ENCODE measurements around the gene FARS2.

The FARS2 gene

GRCh38 chr6:5553767-5554166 is 292.5 kb downstream of the FARS2 start:
- no peak for TF ChIP-seq ZNF792 (tag by site-specific recombination; IDR thresholded peaks at IDR 0.05)
- TF ChIP-seq BCL11B (tag by site-specific recombination; IDR thresholded peaks at IDR 0.05; ENCODE audit: low read depth) = no peak
- TF ChIP-seq ZNF184 (tag by site-specific recombination; IDR thresholded peaks at IDR 0.05) = no peak
- no peak for TF ChIP-seq ZNF785 (tag by site-specific recombination; IDR thresholded peaks at IDR 0.05)
- no peak for TF ChIP-seq PBX3 (CRISPR knock-in tag; IDR thresholded peaks at IDR 0.05)
- TF ChIP-seq ZNF623 (tag by site-specific recombination; IDR thresholded peaks at IDR 0.05) = no peak
- TF ChIP-seq ZBTB44 (tag by site-specific recombination; IDR thresholded peaks at IDR 0.05) = no peak
- H3K4me3 ChIP-seq (ENCODE audit: low read depth, low read length) = no peak overlapping the region
- POLR2A ChIA-PET = no interaction called here
- H3K9me3 ChIP-seq (ENCODE audit: control insufficient read depth, insufficient read depth, low read depth, low read length) = no peaks in the 10 kb centered on the region; the same call in 1 of the 2 replicates
- no peaks in the 10 kb centered on the region for H3K4me1 ChIP-seq (ENCODE audit: control insufficient read depth, insufficient read depth, low read length)
- CTCF ChIA-PET = no interaction called here
- H3K27ac ChIP-seq (ENCODE audit: extremely low read depth, low read depth, low read length) = no peak overlapping the region
- no peaks in the 10 kb centered on the region for H3K36me3 ChIP-seq (ENCODE audit: control insufficient read depth in 2 of 2, insufficient read depth in 1 of 2, low read length in 2 of 2)

GRCh38 chr6:5554226-5554625 is 292.9 kb downstream of the FARS2 start:
- ChIA-PET CTCF (no interaction called here), POLR2A (no interaction called here)
- Histone ChIP-seq H3K9me3 (ENCODE audit: control insufficient read depth, insufficient read depth, low read depth, low read length) (no peaks in the 10 kb centered on the region; the same call in 1 of the 2 replicates), H3K4me3 (ENCODE audit: low read depth, low read length) (no peak overlapping the region), H3K27ac (ENCODE audit: extremely low read depth, low read depth, low read length) (no peak overlapping the region), H3K4me1 (ENCODE audit: control insufficient read depth, insufficient read depth, low read length) (no peaks in the 10 kb centered on the region), H3K36me3 (ENCODE audit: control insufficient read depth in 2 of 2, insufficient read depth in 1 of 2, low read length in 2 of 2) (no peaks in the 10 kb centered on the region)
- no peak for TF ChIP-seq ZNF510 (tag by site-specific recombination; IDR thresholded peaks at IDR 0.05; ENCODE audit: insufficient replicate concordance)
- no peak for TF ChIP-seq ZBTB21 (tag by site-specific recombination; IDR thresholded peaks at IDR 0.05)
- no peak for TF ChIP-seq ZNF768 (tag by site-specific recombination; IDR thresholded peaks at IDR 0.05)
- no peak for TF ChIP-seq ZSCAN18 (tag by site-specific recombination; IDR thresholded peaks at IDR 0.05)
- TF ChIP-seq ZNF707 (tag by site-specific recombination; IDR thresholded peaks at IDR 0.05) = no peak
- no peak for TF ChIP-seq OSR2 (tag by site-specific recombination; IDR thresholded peaks at IDR 0.05)
- no peak for TF ChIP-seq ZNF223 (tag by site-specific recombination; IDR thresholded peaks at IDR 0.05)
- TF ChIP-seq SCRT1 (tag by site-specific recombination; IDR thresholded peaks at IDR 0.05; ENCODE audit: borderline replicate concordance) = no peak
- TF ChIP-seq MZF1 (tag by site-specific recombination; IDR thresholded peaks at IDR 0.05; ENCODE audit: borderline replicate concordance) = no peak
- TF ChIP-seq ZNF26 (tag by site-specific recombination; IDR thresholded peaks at IDR 0.05) = no peak
- no peak for TF ChIP-seq ZNF362 (tag by site-specific recombination; IDR thresholded peaks at IDR 0.05)
- no peak for TF ChIP-seq ZNF404 (tag by site-specific recombination; IDR thresholded peaks at IDR 0.05)
- TF ChIP-seq ZNF324 (tag by site-specific recombination; IDR thresholded peaks at IDR 0.05) = no peak
- no peak for TF ChIP-seq ZNF837 (tag by site-specific recombination; IDR thresholded peaks at IDR 0.05)
- TF ChIP-seq ZBTB20 (tag by site-specific recombination; IDR thresholded peaks at IDR 0.05) = no peak
- no peak for TF ChIP-seq ZNF664 (tag by site-specific recombination; IDR thresholded peaks at IDR 0.05)
- no peak for TF ChIP-seq PRDM2 (tag by site-specific recombination; IDR thresholded peaks at IDR 0.05; ENCODE audit: borderline replicate concordance)
